KMS-11 (cell line): ENCODE data around the gene PAPPA.

Experiments used
- H2AFZ ChIP-seq: fragments of 200-600 bp; sonication (generic); 2 replicates; pipeline ENCODE4 v1.6.1; 2016; ENCODE audit warnings: antibody characterized with exemption, mixed run types, low read depth
- H3K27ac ChIP-seq: fragments of 200-600 bp; sonication (generic); 2 replicates; pipeline ENCODE4 v1.6.1; 2016; ENCODE audit warnings: mild to moderate bottlenecking, mixed run types
- H3K27me3 ChIP-seq: fragments of 200-600 bp; sonication (generic); 2 replicates; pipeline ENCODE4 v1.6.1; 2017; ENCODE audit warnings: mild to moderate bottlenecking, low read depth, mixed run types, moderate library complexity; ENCODE audit not compliant: insufficient read depth
- H3K36me3 ChIP-seq: fragments of 200-600 bp; sonication (generic); 2 replicates; pipeline ENCODE4 v1.6.1; 2017; ENCODE audit warnings: mild to moderate bottlenecking, mixed run types; ENCODE audit not compliant: insufficient read depth
- H3K4me1 ChIP-seq: fragments of 200-600 bp; sonication (generic); 2 replicates; pipeline ENCODE4 v1.6.1; 2016; ENCODE audit warnings: mild to moderate bottlenecking, low read depth, mixed run types; ENCODE audit not compliant: poor library complexity, severe bottlenecking
- H3K4me2 ChIP-seq: fragments of 200-600 bp; sonication (generic); 2 replicates; pipeline ENCODE4 v1.7.0; 2016; ENCODE audit warnings: mild to moderate bottlenecking, mixed run types
- H3K4me3 ChIP-seq: fragments of 200-600 bp; sonication (generic); IDR thresholded peaks from 2 replicates; pipeline ENCODE4 v1.6.1; 2017; ENCODE audit warnings: low read depth, low read length, mixed read lengths; ENCODE audit not compliant: insufficient read depth
- H3K79me2 ChIP-seq: fragments of 200-600 bp; sonication (generic); 2 replicates; pipeline ENCODE4 v1.6.1; 2016; ENCODE audit warnings: low read depth, mixed run types; ENCODE audit not compliant: insufficient read depth
- H3K9ac ChIP-seq: fragments of 200-600 bp; sonication (generic); 2 replicates; pipeline ENCODE4 v1.6.1; 2016; ENCODE audit warnings: mild to moderate bottlenecking, mixed run types
- H4K20me1 ChIP-seq: fragments of 200-600 bp; sonication (generic); 2 replicates; pipeline ENCODE4 v1.6.1; 2016; ENCODE audit warnings: mild to moderate bottlenecking, mixed run types; ENCODE audit not compliant: insufficient read depth
- TF ChIP-seq, protein P1 (sequence below): fragments of 200-600 bp; sonication (generic); conservative IDR thresholded peaks from 2 replicates; pipeline ENCODE4 v1.6.1; 2017; ENCODE audit warnings: low read depth, mild to moderate bottlenecking, antibody characterized with exemption, low read length, moderate library complexity, mixed read lengths

The PAPPA gene

DNA sequence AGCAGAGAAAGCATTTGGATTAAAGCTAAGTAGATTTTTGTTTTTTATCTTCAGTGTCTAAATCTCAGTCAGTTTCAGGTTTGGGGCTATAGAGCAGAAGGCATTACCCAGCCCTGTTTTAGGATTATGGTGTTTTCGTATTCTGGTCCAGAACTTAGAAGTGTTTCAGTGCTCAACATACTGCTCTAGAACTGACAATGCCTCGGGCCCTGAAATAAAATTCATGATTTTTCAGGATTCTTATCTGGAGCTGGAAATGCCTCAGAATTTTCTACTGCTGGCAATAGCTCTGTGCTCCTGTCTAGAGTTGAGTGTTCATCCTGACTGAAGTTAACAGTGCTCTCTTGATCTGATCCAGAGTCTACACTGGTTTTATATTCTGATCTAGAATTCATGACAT, 163.9 kb downstream of the PAPPA start:
- Histone ChIP-seq H3K79me2 (no peaks in the 10 kb centered on the region), H2AFZ (no peak overlapping the region), H3K4me1 (no peaks in the 10 kb centered on the region), H3K36me3 (no peaks in the 10 kb centered on the region), H3K4me3 (no peak overlapping the region), H3K9ac (no peak overlapping the region), H4K20me1 (no peaks in the 10 kb centered on the region), H3K4me2 (no peak overlapping the region), H3K27me3 (no peaks in the 10 kb centered on the region), H3K27ac (no peak overlapping the region)
- TF ChIP-seq, protein P1, sequence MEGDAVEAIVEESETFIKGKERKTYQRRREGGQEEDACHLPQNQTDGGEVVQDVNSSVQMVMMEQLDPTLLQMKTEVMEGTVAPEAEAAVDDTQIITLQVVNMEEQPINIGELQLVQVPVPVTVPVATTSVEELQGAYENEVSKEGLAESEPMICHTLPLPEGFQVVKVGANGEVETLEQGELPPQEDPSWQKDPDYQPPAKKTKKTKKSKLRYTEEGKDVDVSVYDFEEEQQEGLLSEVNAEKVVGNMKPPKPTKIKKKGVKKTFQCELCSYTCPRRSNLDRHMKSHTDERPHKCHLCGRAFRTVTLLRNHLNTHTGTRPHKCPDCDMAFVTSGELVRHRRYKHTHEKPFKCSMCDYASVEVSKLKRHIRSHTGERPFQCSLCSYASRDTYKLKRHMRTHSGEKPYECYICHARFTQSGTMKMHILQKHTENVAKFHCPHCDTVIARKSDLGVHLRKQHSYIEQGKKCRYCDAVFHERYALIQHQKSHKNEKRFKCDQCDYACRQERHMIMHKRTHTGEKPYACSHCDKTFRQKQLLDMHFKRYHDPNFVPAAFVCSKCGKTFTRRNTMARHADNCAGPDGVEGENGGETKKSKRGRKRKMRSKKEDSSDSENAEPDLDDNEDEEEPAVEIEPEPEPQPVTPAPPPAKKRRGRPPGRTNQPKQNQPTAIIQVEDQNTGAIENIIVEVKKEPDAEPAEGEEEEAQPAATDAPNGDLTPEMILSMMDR: no peak

DNA sequence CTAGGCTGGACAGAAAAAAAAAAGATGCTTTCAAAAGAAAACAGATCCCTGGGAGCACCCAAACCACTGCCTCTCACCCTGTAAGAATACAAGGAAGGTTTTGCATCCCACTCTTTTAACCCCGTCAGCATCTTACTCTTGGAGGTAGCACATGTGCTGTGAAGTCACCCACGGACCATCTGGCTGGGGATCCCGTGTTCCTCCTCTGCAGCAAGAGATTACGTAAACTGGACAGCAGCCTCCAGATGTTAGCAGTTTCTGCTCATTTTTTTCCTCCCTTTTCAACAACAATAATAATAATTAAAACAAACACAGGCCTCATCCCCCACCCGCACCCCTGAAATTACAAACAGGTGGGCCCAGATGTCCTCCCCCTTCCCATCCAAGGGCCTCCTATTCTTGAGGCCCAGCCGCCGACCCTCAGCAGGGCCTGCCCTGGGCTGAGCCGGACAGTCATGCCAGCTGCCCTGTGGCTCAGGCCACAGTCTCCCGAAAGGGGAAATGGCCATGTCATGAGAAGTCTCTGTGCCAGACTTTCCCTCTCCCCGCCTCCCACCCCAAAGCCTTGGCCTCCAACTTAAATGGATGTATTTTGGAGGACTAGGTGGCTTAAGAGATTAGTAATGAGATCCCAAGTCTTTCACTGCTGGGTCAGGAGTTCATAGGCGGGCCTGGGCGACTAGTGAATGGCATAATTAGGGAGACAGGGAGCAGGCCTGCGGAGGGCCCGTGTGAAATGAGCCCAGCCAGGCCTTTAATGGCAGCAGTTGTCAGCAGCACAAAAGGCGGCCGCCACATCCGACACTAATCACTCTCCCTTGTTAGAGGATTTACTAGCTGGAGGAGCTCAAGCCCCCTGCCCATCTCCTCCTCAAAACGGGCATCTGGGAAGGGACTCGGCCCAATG, 165.1 kb downstream of the PAPPA start:
- Histone ChIP-seq H2AFZ (no peak overlapping the region), H3K27me3 (no peaks in the 10 kb centered on the region), H3K4me1 (no peaks in the 10 kb centered on the region), H3K27ac (no peak overlapping the region), H3K9ac (no peak overlapping the region), H3K79me2 (no peaks in the 10 kb centered on the region), H3K4me2 (no peak overlapping the region), H3K36me3 (no peaks in the 10 kb centered on the region), H4K20me1 (no peaks in the 10 kb centered on the region), H3K4me3 (no peak overlapping the region)
- TF ChIP-seq, protein P1: no peak

DNA sequence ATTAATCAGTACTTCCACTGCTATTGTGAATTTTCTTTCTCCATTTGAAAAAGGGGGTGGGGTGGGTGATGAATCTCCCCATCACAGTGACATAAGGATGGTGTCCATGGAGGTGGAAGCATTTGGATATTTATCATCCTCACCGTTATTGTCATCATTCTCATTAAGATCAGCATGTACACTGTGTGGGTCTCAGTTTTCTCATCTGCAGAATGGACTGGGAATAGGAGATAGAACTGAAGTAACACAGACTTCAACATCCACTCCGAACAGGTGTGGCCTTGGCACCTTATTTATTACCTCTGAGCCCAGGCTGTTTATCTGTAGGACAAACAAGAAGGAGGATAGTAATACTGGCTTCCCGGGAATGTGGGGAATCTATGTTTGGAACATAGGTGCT, 165.9 kb downstream of the PAPPA start:
- no peak overlapping the region for H2AFZ ChIP-seq
- no peak overlapping the region for H3K4me2 ChIP-seq
- H3K4me3 ChIP-seq: no peak overlapping the region
- H3K27me3 ChIP-seq: no peaks in the 10 kb centered on the region
- no peaks in the 10 kb centered on the region for H3K79me2 ChIP-seq
- H4K20me1 ChIP-seq: no peaks in the 10 kb centered on the region
- H3K27ac ChIP-seq: no peak overlapping the region
- H3K4me1 ChIP-seq: no peaks in the 10 kb centered on the region
- TF ChIP-seq, protein P1: no peak
- no peak overlapping the region for H3K9ac ChIP-seq
- H3K36me3 ChIP-seq: no peaks in the 10 kb centered on the region

DNA sequence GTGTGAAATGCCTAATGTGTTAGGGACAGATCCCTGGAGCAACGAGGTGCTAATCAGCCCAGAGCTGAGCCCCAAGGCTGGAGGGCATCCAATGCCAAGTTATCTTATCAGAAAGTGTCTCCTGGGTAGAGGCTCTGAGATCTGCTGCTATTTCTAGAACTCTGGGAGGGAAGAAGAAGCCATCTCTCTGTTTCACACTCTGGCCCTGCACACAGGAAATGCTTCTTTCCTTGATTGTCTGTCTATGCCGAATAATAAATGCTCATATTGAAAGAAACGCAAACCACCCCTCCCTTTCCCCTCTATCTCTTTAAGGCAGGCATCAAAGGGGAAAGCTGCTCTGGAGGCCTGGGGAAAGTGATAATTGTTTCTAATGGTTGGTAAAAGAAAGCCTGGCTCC, 166.7 kb downstream of the PAPPA start:
- TF ChIP-seq, protein P1: no peak
- no peaks in the 10 kb centered on the region for H3K79me2 ChIP-seq
- no peaks in the 10 kb centered on the region for H3K4me1 ChIP-seq
- no peak overlapping the region for H3K9ac ChIP-seq
- no peaks in the 10 kb centered on the region for H4K20me1 ChIP-seq
- no peak overlapping the region for H3K4me2 ChIP-seq
- H3K36me3 ChIP-seq: no peaks in the 10 kb centered on the region
- no peaks in the 10 kb centered on the region for H3K27me3 ChIP-seq
- H3K4me3 ChIP-seq: no peak overlapping the region
- H3K27ac ChIP-seq: no peak overlapping the region
- H2AFZ ChIP-seq: no peak overlapping the region
